ENCODE results near the gene ZMIZ1.

The ZMIZ1 gene

DNA sequence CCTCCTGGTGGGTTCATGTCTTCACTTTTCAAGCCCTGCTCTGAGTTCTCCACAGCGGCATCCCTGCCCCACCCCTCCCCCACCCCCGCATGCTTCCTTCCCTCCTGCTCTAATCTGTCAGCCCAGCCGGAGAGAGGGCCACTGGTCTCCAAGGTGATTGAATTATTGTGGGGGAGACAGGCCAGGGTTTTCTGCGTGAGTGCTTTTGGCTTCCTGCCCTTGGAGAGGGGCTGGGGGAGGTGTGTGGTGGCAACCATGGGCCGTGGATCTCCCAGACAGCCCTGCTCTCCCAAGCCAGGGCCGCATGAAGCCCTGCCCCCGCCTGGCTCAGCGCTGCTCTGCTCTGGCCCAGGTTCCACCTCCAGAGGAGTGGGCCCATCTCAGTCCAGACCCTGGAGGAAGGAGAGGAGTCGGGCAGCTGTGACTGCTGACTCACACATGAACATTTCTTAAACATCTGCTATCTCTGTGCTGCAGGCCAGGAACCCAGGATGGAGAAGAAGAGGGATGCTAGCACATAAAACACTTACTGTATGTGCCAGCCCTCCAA, 109.9 kb downstream of the ZMIZ1 start:
- FAIRE-seq = no peak

DNA sequence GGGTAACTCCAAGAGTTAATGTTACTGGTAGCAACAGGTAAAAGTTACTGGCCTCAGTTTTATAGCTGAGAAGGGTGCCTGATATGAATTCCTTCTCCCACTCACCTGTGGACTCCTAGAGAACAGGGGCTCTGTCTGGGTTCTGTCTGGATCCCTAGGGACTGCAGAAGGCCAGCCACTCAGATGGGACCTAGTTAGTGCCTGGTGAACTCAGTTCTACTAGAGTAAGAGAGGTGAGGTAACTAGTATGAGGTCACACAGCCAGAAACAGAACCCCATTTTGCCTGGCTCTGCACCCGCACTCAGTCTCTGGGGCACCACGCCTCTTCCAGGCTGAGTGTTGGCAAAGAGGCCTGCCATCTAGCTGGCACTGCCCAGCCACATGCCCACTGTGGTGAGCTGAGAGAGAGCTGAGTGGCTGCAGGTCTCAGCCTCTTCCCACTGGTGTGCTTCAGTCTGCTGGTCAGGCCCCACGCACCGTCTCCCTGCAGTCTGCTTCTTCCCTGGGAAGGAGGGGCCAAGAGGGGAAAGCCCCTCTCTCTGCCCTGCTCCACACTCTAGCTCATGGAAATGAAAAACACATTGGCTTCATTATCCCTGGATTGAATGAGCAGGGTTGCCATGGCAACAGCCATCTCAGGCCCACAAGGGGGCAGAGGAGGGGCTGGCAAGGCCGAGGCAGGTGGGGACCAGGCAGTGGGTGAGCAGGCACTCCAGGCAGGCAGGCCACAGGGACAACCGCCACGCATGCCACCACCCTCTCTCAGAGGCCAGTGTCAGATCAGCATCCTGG, 110.6 kb downstream of the ZMIZ1 start:
- FAIRE-seq = no peak

DNA sequence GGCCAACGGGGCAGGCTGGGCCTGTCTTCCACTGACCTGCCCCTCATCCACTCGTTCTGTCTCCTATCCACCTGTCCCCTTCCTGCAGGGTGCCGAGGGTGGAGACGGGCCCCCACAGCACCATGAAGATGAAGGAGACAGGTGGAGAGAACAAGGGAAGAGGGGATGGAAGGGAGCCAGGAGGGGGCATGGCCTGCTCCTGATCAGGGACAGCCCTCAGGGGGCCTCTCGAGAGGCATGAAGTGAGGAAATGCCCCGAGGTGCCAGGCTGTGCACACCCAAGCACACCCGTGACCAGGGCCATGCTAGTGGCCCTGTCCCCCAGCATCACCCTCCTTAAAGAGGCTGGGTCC, 111.2 kb downstream of the ZMIZ1 start:
- no peak for FAIRE-seq

DNA sequence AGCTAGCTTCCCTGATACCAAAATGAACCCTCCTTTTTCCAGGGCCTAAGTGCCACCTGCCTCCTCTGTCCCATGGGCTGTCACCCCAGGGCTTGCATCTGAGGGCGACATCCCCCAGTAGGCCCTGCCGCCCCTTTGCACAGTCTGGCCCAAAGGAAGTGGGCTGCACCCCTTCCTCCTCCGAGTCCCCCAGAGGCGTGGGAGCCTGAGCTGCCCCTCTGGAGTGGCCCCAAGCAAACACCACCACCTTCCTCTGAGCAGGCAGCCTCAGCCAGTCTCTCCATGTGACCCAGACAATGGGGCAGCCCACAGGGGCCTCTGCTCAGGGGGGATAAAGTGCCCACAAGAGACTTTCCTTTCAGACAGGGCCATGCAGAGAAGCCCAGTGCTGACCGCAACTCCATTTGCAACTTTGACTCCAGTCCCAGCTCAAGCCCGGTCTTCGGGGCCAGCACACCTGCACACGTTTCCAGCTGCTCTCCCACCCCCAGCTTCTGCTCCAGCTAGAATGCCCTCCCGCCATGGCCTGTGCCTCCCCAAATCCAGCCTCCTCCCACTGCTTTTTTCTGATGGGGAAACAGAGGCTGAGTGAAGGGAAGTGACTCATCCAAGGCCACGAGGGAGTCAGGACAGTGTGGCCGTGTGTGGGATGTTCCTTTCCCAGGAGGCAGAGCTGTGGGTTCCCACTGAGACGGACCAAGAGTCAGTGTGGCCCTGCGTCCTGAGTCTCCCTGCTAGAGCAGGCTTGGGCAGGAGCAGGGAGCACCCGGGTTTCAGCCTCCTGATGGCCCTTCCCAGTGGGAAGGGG, 111.9 kb downstream of the ZMIZ1 start:
- no peak for FAIRE-seq

DNA sequence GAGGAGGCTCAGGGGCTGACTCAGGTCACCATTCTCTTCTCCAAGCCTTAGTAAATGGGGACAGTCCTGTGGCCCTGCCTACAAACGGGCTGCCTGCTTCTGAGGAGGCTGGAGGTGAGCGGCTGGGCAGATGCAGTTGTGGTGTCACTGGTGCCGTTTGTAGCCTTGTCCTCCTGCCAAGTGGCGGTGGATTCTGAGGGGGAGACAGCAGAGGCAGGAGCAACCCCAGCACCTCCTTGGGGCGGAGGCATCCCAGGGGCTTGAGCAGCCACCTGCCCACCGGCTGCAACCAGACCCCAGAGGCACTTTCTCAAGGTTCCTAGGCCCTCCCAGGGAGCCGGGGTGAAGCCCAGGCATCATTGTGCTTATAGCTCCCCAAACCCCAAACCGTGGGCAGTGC, 112.5 kb downstream of the ZMIZ1 start:
- FAIRE-seq = no peak

DNA sequence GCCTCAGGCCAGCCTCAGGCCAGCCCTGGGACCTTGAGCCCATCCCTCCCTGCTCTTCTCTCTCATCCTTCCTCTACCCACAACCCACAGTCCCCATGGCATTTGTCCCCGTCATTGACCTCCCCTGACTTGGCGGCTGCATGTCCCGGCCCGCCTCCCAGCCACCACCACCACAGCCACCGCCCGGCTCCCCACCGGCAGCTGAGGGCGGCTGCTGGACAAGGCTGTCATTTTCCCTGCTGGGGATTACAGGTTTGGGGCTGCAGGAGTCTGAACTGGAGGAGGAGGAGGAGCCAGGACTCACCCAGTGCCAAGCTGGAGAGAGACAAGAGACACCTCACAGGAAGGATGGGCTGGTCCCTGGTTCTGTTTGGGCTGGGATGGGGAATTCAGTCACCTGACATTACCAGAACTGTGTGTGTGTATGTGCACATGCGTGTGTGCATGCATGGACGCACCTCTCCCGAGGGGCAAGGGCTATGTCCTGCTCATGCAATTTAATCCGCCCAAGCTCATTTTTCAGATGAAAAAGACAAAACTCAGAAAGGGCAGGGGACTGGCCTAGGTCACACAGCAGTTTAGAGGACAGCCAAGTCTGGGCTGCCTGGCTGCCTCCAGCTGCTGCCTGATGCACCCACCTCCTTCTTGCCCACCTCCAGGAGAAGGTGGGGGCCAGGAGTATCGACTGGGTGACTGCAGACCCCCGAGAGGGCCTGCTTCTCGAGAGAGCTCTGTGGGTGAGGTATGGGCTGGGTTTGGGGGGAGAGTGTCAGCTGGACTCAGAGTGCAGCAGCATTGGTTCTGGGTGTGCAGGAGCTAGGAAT, 113.1 kb downstream of the ZMIZ1 start:
- no peak for FAIRE-seq

DNA sequence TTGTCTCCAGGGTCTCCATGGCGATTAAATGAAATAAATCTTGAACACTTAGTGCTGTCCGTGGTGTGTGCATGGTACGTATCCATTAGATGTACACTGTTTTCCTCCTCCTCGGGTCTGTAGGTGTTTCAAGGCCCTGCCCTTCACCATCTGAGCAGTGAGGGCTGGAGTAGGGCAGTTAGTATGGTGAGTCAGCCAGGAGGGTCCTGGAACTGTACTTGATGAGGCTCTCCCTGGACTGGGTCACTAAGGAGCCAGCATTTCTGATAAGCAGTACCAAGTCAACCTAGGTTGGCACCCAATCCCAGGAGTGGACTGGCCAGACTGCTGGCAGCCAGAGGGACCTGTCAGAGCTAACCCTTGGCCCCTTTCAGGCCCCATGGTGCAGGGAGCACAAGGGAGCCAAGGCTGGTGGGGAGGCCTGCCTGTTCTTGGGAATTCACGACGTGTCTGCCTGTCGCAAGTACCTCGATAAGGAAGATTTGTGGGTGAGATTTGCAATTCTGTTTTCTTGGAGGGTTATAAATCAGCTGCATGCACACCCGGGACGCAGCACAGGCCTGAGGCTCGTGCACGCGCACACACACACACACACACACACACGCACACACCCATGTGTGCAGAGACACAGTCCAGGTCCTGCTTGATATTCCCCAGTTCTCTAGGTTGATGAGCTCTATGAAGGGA, 114.2 kb downstream of the ZMIZ1 start:
- no peak for FAIRE-seq

DNA sequence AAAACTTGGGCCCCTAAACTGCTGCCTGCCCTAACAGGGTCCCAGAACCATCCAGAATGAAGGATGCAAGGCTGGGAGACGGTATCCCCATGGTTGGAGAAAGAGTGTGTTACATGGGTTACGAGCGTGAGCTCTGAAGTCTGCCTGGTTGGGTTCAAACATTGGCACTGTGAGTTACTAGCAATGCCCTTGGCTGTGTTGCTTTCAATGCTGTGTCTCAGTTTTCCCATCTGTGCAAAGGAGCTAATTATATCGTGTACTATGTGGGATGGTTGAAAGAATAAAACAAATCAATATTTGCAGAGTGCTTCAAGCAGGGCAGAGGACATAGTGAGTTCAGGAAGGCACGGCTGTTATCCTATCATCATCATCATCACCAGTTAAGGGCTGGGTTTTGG, 114.7 kb downstream of the ZMIZ1 start:
- FAIRE-seq = no peak

DNA sequence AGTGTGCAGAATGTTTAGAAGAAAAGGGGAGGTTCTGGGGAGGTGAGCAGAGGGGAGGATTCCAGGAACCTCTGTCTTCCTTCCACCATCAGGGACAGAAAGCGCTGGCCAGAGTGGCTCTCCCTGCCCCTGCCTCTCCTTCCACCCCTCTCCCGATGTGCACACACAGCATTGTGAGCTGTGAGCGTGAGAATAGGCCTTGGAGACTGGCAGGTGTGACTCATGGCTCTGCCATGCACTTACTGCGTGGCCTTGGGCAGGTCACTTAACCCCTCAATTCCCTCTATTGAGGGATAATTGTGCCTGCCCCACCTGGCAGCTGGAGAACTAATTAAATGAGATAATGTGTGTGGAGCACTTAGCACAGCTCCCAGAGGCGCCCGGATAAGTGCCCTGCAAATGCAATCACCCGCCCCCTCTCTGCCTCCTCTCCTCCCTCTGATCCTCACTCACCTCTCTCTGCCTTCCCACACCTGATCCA, 115.4 kb downstream of the ZMIZ1 start:
- FAIRE-seq = peak; percentile 43

DNA sequence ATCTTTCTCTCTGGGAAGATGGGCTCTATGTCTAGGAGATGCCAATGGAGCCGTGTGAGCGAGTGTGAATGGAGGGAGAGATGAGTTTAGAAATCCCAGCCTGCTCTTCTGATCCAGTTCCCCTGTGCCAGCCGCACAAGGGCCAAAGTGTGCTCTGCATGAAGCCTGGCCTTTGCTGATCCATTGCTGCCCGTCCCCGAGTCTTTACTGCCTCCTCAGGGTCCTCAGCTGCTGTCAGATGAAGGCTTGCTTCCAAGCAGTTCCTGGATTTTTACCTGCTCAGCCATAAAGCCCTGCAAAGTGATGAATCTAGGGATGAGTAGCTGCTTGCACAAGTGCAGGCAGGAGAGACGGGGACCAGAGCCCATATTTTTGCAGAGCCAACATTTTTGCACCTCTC, 115.9 kb downstream of the ZMIZ1 start:
- FAIRE-seq = no peak

DNA sequence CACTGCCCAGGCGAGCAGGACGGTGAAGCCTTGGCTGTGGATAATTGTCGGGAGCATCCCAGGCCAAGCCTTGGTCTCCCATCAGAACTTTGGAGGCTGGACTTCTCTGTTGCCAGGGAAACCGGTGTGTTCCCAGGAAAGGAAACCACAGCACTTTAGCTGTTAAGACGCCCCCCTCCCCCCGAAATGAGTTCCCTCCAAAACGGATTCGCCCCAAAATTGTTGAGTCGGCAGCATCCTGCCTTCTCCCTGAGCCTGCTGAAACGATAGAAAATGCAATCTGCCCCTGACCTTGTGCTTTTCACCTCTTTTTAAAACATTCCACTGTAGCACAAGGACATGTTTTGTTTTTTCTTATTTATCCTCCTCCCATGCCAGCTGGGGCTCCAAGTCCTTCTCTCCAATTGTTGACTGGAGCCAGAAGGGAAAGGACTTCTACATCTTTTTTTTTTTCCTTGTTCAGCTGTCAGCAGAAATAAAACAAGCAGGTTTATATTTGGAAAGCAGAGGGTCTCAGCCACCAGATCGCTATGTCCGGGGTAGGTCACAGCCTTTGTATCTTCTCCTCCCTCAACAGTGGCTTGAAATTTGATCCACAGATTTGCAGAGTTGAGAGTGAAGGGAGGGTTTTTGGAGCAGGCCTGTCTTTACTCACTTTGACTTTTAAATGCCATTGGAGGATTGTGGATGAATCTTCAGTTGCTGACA, 116.5 kb downstream of the ZMIZ1 start:
- no peak for FAIRE-seq

DNA sequence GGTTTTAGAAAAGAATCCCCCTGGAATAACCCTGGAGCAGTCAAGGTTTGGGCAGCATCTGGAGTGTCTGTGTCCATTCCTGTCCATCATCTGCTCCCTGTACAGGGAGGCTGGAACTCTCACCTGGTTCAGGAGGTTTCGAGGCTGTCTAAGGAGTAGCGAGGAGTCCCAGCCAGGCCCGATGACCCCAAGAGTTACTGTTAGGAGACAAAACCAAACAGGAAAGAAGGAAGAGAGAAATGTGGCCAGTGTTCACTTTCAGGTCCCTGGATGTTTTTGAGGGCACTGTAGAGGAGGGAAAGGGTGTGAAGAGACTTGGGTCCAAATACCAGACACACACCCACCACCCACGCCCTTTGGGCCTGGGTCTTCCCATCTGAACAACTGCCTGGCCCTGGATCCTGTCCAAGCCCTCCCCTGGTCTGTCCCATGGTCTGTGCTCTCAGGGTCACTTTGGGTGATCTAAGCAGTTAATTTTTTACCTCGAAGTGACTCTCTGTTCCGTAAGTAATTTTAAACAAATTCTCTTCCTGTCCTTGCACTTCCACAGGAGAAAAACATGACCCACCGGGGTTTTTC, 117.1 kb downstream of the ZMIZ1 start:
- FAIRE-seq = no peak

DNA sequence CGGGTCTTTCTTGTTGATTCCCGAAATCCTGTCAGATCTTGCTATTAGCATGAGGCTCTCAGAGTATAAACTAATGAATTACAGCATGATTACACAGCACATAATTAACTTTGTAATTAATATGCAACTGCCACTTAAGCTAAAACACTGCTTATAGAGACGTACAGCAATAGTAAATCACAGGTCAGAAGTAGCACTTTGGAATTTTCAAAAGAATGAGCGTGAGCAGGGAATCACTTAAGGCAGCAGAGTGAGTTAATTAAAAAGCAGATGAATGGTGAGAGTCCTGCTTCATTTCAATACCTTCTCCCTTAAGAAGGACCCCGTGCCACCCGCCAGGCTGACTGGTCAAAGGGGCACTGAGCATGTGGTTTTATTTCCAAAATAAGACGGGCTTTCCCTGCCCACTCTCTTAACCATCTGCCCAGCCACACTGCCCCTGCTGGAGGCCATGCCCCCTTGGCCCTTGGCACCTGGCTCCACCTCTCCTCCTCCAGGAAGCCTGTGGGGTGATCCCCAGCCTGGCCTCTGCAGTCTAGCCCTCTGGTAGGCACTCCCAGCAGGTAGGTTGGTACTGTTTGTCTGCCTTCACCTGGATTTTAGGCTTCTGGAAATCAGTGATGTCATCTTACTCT, 117.8 kb downstream of the ZMIZ1 start:
- no peak for FAIRE-seq

DNA sequence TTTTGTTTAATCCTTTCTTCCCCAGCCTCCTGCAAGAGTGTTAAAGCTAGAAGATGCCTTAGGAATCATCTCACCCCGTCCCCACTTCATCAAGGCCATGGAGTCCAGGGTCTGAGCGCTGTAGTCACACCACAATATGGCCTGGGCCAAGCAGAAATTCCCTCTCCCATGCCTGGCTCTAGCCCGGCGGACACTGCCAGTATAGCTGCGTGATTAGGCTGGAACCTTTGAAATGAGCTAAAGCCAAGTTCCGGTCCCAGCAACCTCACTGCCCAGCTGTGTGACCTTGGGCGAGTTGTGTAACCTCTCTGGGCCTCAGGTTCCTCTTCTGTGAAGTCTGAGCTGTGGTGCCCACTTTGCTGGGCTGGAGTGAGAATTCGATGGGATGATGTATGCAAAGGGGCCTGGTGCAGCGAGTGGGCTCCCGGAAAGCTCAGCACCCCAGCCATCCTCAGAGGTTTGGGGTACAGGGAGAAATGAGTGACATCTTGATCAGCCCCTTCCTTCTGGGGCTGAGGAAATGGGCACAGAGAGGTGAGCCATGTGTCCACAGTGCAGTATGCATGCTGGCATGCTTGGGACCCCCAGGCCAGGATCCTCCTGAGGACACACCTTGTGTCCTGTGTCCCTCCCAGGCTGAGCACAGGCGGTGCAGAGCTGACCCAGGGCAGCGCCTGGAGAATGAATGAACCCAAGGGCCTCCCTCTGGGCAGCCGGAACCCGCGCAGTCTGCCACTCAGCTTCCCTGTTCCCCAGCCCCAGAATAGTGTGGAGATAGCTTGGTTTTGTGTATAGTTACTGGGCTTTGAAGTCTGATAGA, 118.6 kb downstream of the ZMIZ1 start:
- no peak for FAIRE-seq

DNA sequence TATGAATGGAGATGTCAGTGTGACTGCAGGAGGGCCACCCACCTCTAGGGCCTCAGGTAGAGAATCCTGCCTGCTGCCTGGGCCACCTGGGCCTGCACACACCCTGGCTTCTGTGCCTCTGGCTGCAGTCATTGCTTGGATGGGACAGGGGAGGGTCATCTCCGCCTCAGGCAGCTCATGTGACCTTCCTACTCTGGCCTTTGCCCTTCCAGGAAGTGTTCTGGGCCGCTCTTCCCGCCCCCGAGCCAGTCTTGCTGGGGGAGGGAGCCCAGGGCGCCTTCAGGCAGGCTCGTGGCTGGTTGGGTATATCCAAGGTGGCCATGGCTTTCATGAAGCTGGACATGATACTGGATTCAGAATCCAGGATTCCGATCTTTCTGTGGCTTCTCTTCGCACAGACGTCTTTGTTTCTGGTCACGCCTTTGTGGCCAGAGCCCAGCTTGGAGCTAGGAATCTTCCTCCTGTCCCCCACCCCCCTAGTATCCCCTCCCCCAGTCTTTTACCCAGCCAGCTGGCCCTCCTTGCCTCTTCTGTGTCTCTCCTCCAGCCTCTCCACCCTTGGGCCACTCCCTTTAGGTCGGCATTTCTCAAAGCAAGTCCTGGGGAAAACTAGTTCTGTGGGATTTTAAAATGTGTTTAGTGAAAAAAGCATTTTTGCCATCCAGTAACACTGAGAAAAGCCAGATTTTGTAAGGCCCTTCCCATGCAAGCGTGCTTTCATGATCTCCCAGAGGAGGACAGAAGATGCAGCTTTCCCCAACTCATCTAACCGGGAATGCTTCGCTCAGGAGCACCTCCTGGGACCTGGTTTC, 119.6 kb downstream of the ZMIZ1 start:
- FAIRE-seq = no peak

DNA sequence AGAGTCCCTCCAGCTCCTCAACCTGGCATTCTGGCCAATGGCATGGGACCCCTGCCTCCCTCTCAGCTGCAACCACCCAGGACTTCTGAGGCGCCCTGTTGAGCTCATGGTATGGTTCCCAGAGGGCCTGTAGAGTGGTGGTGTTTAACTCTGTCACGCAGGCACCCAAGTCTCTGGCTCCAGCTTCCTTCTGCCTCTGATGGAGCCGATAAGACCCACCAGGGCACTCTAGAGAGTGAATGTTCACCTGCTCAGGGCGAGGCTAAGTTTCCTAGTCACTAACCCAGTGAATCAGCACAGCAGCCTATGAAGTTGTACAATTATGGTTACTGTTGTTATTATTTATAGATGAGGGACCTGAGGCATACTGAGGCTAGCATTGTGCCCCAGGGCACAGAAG, 120.4 kb downstream of the ZMIZ1 start:
- no peak for FAIRE-seq

DNA sequence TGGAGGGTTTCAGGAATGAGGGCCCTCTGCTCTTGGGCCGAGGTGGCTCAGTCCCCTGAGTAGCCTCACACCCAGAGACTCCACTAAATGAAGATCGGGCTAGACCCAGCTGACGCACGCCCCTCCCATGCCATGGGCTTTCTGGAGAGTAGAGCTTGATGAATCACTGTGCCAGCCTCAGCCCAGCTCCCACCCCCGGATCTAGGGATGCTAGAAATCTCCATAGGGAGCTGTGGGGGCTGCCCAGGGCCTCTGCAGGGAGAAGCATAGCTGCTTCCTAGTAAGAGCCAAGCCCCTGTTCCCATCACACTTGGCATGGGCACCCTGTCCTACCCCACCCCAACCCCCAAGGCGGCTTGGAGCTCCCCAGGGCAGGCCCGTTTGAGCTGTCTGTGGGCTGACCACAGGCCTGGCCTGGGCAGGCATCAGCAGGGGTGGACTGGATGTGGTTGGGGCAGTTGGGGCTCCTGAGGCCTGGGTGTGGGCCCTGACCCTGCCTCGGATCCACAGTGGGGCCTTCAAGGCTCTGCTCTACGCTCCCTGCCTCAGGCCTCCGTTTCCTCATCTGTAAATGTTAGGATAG, 121.2 kb downstream of the ZMIZ1 start:
- no peak for FAIRE-seq

DNA sequence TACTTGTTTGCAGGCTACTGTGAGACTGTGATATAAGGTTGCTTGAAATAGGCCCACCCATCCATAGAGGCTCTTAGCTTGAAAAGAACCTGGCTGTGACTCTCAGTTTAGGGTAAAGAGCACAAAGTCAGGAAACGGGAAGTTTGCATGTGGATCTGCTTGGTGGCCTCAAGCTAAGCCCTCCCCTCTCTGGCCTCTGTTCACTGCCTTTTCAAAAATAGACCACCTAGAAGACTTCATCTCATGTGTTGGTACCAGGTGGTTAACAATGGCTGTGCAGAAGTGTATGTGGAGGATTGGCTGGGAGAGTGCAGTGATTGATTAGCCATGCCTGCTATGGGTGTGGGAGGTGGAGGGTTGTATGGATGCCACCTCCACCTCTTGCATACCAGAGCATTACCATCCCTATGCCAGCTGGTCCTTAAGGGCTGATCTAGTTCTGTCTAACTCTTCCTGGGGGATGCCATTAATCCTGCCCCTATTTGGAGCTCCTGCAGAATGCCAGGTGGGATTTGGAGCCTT, 122.0 kb downstream of the ZMIZ1 start:
- no peak for FAIRE-seq
